ENCODE measurements around the gene MYL7.

The MYL7 gene

GRCh38 chr7:44111761-44112160 lies 29.4 kb downstream of the MYL7 start:
- no peak for DNase-seq (ENCODE audit: low spot score)

- no peak for DNase-seq (ENCODE audit: low spot score)
Measured at GRCh38 chr7:44110719-44111635, 30.2 kb downstream of the MYL7 start.

- no peak for DNase-seq (ENCODE audit: low spot score)
Measured at GRCh38 chr7:44109991-44110390, 31.1 kb downstream of the MYL7 start.

GRCh38 chr7:44108768-44109750 lies 32.1 kb downstream of the MYL7 start:
- no peak for DNase-seq (ENCODE audit: low spot score)

- no peak for DNase-seq (ENCODE audit: low spot score)
Measured at GRCh38 chr7:44107961-44108767, 33.0 kb downstream of the MYL7 start.

GRCh38 chr7:44107116-44107960 lies 33.8 kb downstream of the MYL7 start:
- no peak for DNase-seq (ENCODE audit: low spot score)

GRCh38 chr7:44106311-44107065 lies 34.6 kb downstream of the MYL7 start:
- DNase-seq (ENCODE audit: low spot score), result no peak

GRCh38 chr7:44105832-44106231 lies 35.3 kb downstream of the MYL7 start:
- DNase-seq (ENCODE audit: low spot score), result no peak

- DNase-seq (ENCODE audit: low spot score), result no peak
Measured at GRCh38 chr7:44104860-44105771, 36.0 kb downstream of the MYL7 start.

- peak; percentile 37 for DNase-seq (ENCODE audit: low spot score)
Measured at GRCh38 chr7:44103923-44104859, 36.9 kb downstream of the MYL7 start, which contains the start of gene AEBP1. AEBP1 (plus strand) TSS chr7:44104345; CDS start chr7:44104666, 321 bp downstream.

- no peak for DNase-seq (ENCODE audit: low spot score)
Measured at GRCh38 chr7:44103566-44103922, 37.6 kb downstream of the MYL7 start.

GRCh38 chr7:44102846-44103565 lies 38.1 kb downstream of the MYL7 start:
- no peak for DNase-seq (ENCODE audit: low spot score)

GRCh38 chr7:44101966-44102845 lies 38.9 kb downstream of the MYL7 start:
- no peak for DNase-seq (ENCODE audit: low spot score)

GRCh38 chr7:44101303-44101965 lies 39.7 kb downstream of the MYL7 start:
- no peak for DNase-seq (ENCODE audit: low spot score)

- DNase-seq (ENCODE audit: low spot score), result no peak
Measured at GRCh38 chr7:44100458-44101302, 40.5 kb downstream of the MYL7 start.

Data from kidney capillary endothelial cell (primary cell).